ENCODE measurements around the gene MTA3.
A peak's percentile ranks its signal among the peaks of the same experiment; 100 is the strongest.
"Not testable (repeated sequence)": the region's sequence is repeated elsewhere in the genome, so short reads cannot be mapped to it uniquely, and the experiment has no call there.

MTA3 gene

DNA sequence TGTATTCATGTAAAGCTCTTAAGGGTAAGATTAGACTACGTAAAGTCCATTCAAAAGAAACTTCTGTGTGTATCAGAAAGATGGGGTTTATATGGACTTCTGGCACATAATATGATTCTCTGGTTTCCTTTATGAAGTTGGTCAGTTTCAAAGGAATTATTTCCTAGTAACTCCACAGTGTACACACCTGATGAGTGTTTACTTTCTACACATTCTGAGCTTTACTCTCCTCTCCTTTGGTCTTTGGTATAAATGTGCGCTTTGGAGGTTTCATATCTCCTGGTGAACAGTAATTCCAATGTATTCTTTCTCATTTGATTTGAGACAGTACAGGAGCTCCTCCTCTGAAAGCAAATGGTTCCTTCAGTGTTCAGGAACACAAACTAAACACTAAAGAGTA lies 107.4 kb downstream of the MTA3 start:
- DNase-seq, result no peak

DNA sequence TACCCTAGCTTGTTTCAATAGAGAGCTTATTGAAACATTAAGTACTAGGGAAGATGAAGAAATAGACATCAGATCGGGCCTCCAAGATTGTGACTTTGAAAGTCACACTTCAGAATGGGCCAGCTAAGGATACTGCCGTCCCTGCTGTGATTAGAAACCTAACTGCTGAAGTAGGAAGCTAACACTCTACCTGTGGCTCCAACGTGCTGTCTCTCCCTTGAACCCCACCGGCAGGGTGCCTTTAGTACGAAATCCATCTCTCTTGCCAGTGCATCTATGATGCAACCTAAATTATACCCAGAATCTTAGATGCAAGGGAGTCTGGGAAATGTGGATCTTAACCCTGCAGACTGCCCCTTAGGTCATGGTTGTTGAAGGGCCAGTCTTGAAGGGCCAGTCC lies 116.9 kb downstream of the MTA3 start:
- no peak for DNase-seq

DNA sequence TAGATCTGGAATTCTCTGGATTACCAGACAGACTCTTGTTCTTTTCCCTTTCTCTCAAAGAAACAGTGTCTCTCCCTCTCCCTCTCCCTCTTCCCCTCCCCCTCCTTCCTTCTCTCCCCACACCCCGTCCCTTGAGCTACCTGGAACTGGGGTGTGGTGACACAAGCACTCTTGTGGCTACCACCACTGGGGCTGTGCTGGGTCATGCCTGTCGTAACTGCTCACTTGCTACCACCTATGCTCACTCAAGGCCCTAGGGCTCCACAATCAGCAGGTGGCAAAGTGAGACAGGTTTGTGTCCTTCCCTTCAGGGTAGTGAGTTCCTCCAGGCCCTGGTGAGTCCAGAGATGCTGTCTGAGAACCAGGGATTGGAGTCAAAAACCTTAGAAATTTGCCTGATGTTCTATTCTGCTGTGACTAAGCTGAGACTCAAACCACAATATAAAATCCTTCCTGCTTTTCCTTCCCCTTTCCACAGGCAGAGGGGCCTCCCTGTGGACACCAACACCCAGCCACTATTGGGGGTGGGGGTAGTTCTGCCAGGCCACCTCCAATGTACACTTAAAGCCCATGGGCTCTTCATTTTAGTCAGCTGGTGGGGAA lies 124.7 kb downstream of the MTA3 start:
- peak; percentile 49 for DNase-seq

DNA sequence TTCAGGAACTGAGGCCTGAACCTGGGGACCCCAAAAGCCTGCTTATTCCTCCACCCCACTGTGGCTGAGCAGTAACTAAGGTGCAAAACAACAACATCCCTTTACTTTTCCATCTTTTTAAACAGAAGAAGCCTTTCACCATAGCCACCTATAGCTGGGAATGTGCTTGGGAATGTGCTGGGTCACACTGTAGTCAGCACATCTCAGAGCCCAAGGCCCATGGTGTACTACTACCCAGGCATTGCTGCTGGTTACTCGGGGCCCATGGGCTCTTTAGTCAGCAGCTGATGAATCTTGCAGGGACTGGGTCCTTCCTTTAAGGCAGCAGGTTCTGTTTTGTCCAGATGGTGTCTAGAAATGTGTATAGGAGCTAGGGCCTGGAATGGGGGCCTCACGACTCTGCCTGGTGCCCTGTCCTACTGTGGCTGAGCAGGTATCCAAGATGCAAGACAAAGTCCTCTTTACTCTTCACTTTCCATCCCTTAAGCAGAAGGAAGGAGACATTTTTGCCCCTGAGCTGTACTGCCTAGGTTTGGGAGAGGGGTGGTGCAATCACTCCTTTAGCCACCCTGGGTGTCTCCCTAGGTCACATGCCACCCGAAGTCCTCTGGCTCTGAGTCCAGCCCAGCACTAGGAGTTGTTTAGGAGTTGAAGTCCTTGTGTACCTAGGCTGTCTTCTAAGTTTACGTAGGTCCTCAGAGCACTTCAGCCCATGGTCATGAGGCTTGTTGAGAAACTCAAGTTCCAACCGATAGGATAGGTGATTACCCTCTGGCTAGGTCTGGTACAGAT lies 125.5 kb downstream of the MTA3 start:
- no peak for DNase-seq

DNA sequence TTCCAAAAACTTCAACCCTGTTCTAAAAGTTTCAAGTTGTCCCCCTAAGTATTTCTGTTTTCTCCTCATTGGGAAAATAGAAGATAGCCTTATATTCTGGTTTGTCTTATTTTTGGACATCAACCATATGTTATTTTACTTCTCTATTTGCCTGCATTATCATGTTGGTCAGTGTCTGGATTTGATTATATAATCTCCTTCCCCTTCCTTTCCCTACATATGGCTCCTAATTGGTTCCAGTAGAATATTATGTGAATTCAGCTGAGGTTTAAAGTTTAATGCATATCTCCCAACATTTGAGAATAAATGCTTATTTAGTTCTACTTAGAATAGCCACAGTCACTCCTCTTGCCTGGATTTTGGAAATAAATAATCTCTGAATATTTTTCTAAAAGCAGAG lies 128.6 kb downstream of the MTA3 start:
- DNase-seq, result no peak

DNA sequence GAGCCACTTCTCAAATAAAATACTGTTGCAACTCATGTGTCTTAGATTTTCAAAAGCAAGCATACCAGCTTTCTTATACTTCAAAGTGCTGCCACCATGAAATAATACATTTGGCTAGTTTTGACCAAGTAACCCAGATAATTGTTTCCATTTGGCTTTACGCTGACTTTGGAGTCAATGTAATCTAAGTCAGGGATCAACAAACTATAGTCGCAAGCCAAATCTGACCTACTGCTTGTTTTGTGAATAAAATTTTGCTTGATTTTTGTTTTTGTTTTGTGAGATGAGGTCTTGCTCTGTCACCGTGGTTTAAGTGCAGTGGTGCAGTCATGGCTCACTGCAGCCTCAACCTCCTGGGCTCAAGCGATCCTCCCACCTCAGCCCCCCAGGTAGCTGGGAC lies 130.5 kb downstream of the MTA3 start:
- DNase-seq, result no peak

DNA sequence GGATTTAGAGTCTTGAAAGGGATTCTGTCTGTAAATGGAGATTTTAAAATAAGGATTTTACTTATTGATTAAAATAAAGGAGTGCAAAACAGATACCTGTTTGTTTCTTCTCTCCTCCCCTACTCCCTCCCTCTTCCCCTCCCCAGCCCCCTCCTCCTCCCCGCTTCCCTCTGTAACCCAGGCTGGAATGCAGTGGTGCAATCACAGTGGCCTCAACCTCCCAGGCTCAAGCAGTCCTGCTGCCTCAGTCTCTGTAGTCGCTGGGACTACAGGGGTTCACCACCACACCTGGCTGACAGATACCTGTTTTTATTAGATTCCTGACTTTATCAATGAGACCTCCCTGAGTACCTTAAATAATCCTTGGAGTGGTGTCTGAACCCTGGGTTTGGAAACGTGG lies 138.4 kb downstream of the MTA3 start:
- DNase-seq, result no peak

DNA sequence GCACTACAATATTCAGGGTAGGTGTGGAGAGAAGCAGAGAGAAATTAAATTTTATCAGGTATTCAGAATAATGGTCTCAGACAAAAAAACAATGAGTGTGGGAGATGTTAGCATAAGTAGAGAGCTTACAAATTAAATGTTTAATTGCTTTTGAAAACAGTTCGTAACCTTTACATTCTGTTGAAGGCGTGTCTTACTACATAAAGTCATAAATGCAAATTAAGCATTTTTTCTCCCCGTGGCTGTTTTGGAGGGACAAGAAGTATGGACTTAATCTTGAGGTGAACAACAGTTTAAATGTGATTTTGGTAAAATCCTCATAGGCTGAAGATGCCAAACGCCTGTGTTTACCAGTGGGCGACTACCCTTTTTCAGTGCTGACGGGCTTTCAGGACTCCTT lies 139.7 kb downstream of the MTA3 start:
- DNase-seq, result no peak

DNA sequence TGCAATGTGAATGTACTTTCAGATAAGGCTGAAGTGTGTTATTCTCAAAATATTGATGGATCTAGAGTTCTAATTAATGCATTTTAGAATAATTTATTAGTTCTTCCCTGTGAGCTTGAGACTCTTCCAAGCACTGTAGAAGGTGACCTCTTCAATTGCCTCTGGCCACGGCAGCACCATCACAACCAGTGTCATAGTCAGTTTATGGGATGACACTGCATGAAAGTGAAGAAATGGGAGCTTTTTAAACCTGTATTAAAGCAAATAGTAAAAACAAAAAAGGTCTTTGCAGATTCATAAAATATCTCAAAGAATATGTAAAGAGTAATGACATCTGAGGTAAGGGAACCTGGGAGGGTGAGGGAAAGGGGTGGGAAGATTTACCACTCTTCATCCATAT lies 143.5 kb downstream of the MTA3 start:
- no peak for DNase-seq

DNA sequence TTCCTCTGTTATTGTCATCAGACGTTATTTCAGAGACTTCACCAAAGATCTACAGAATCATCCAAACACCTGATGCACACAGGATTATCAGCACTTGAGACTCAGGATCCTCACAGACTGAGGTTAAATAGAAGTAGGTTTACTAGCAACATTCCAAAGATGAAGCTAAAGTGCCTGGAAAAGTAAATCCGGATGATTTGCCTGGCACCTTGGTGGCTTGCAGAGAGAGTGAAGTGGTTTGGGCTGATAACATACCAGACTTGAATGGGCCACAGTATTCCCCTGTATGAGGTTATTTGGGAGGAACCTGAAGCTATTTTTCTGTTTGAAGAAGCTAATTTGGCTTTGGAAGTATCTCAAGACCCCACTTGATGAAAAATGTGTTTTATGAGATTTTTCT lies 144.5 kb downstream of the MTA3 start:
- no peak for DNase-seq

DNA sequence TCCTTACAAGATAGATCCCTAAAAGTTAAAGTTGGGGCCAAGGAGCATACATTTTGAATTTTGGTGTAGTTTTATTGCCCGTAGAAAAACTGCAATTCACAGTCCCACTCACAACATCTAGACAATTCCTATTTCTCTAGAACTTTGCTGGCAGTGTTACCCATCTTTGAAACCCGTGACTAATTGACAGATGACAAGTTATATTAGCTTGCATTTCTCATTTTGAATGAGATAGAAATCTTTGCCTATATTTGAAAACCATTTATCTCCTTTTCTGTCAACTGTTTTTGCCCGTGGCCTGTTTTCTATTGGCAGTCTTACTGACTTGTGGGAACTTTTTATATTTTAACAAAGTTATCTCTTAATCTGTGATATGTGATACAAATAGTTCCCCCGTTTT lies 145.5 kb downstream of the MTA3 start:
- no peak for DNase-seq

DNA sequence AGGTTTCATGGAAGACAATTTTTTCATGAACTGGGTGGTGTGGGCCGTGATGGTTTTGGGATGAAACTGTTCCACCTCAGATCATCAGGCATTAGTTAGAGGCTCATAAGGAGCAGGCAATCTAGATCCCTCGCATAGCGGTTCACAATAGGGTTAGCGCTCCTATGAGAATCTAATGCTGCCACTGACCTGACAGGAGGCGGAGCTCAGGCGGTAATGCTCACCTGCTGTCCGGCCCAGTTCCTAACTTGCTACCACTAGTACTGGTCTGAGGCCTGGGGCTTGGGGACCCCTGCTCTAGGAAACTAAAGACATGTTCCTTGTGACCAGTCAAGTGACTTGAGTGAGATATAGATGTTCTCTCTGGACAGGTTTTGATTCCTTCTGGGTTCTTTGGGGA lies 146.3 kb downstream of the MTA3 start:
- no peak for DNase-seq

DNA sequence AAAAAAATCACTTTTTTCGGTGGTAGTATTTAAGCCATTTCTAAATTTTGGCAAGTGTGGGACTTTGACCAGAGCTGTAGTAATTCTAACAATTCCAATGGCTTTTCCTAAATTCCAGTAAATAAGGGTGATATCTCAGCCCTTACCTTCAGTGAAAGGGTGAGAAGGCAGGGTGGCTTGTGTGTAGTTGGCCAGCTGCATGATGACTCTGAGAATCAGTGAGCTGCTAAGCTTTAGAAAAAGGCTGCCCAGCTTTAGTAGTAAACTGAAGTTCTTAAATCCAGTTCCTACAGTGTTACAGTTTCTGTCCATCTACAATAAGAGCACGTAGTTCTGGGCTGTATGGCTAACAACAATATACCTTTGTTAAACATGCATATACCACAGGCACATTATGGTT lies 153.5 kb downstream of the MTA3 start:
- no peak for DNase-seq

DNA sequence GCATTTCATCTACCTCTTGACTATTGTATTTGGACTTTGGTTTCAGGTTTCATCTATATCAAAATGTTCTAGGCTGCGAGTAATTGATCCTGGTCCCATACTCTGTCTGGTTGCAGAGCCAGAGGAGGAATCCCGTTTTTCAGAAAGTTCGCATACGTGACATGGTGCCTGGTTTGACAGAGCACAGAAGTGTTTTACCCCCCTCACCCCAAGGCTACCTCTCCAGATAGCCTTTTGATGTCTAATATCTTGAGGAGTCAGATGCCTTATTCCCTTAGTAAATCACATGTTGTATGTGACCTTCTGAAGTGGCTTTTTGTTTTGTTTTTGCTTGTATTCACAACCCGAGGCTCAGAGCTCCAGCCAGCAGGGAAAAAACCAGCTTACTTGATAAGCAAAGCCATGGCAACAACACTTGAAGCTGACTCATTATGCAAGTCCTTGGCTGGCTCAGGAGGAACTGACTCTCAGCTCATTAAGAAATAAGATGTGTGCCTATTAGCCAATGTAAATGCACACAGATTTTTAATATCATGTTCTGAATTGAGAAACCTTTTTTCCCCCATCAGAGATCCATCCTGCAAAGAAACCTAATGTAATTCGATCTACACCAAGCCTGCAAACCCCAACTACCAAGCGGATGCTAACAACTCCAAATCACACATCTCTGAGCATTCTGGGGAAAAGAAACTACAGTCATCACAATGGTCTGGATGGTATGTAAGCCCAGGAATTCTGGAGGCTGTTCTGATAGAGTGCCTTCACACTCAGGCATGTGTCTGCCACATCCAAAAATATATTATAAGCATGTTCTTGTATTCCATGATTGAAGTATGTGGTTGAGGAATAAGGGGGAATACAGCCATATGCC lies 154.1 kb downstream of the MTA3 start:
- DNase-seq, result peak; percentile 79

DNA sequence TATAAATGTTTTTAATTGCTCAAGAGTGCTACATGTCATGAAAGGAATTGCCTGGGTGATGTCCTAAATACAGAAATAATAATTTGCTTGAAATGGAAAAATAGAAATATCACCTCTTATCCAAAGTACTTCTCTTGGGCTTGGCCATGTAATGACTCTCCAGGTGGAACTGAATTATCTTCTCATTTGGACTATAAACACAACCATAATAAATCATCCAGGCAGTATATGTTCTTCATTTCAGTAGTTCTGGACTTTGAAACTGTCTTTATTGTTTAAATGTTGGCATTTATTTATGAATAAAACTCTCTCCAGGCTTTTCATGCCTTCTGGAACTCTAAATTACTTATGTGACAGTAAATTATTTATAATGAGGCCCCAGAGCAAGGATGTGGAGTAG lies 155.0 kb downstream of the MTA3 start:
- no peak for DNase-seq

DNA sequence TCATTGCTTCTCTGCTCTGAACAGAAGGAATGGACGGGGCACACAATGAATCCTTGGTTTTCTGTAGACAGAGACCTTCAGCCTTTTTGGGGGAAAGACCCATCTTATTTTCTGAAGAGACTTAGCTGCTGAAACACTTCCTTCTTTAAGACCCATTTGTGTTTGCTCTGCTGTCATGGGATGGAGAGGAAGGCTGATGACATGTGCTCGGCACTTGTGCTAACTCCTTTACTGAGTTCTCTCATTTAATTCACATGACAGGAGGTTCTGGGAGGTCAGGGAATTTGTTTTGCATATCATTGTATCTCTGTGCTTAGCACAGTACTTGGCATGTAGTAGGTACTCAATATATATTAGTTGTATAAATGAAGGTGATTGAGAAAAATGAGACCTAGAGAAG lies 156.5 kb downstream of the MTA3 start:
- no peak for DNase-seq

DNA sequence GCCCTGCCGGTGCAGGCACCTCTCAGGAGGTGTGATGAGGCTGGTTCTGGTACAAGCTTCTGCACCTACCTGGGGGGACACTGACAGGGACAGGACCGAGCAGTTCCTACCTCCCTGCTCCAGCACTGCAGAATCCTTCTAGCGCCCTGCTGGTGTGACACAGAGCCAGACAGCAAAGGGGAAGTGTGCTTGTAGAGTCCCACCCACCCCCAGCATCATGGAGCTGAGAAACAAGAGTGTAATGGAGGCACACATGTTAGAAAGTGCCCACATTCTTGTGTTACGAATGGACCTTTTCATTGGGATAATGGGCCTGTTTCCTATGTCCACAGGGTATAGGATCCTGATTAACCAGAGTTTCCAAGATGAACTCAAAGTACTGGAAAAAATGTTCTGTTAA lies 157.2 kb downstream of the MTA3 start:
- peak; percentile 30 for DNase-seq

DNA sequence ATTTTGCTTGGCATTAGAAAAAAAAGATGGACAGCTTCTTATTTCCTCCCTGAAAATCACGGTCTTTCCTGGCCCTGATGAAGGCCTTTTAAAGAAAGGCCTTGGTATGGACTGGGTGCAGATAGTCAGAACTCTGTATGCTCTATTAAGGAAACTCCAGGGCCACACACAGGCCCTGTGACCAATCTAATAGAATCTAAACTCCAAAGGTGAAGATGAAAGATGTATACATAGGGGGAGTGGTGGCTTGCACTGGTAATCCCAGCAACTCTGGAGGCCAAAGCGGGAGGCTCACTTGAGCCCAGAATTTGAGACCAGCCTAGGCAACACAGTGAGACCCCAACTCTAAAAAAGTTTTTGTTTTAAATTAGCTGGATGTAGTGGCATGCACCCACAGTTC lies 158.2 kb downstream of the MTA3 start:
- DNase-seq, result no peak

DNA sequence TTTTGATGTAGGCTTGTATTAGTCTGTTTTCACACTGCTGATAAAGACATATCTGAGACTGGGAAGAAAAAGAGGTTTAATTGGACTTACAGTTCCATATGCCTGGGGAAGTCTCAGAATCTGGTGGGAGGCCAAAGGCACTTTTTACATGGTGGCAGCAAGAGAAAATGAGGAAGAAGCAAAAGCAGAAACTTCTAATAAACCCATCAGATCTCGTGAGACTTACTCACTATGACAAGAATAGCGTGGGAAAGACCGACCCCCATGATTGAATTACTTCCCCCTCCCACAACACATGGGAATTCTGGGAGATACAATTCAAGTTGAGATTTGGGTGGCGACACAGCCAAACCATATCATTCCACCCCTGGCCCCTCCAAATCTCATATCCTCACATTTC lies 162.9 kb downstream of the MTA3 start:
- DNase-seq, result not testable (repeated sequence)

DNA sequence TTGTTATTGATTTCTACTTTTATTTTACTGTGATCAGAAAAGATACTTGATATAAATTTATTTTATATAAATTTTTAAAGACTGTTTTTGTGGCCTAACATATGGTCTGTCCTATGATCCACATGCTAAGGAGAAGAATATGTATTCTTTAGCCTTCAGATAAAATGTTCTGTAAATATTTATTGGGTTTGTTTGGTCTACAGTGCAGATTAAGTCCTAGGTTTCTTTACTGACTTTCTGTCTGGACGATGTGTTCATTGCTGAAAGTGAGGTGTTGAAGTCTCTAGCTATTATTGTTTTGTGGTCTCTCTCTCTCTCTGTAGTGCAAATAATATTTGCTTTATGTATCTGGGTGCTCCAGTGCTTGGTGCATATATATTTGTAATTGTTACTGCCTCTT lies 165.4 kb downstream of the MTA3 start:
- DNase-seq, result no peak

DNA sequence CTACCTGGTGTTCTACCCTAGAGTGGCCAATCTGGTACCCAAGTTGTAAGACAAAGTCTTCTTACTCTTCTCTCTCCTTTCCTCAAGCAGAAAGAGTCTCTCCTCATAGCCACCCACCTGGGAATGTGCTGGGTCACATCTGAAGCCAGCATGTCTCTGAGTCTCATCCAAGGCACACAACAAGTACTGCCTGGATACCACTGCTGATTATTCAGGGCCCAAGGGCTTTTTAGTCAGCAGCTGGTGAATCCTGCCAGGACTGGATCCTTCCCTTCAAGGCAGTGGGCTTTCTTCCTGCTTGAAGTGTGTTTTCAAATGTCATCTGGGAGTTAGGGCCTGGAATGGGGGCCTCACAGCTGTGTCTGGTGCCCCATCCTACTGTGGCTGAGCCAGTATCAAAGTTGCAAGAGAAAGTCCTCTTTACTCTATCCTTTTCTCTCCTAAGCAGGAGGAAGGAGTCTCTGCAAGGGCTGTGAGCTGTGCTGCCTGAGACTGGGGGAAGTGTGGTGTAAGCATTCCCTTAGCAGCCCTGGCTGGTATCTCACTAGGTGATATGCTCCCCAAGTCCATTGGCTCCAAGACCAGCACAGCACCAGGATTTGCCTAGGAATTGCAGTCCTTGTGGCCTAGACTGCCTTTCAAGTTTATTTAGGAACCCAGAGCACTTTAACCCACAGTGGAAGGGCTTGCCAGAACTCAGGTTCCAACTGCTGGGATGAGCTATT lies 168.3 kb downstream of the MTA3 start:
- no peak for DNase-seq

DNA sequence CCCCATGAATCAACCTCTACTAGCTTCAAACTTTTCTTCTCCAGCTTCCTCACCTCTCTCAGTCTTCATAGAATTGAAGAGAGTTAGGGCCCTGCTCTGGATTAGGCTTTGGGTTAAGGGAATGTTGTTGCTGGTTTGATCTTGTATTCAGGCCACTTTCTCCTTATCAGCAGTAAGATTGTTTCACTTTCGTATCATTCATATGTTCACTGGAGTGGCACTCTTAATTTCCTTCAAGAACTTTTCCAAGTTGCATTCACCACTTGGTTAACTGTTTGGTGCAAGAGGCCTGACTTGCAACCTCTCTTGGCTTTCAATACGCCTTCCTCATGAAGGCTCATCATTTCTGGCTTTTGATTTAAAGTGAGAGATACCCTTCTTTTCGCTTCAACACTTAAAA lies 172.7 kb downstream of the MTA3 start:
- DNase-seq, result no peak

Data from hematopoietic multipotent progenitor cell treated with erythropoietin and hydrocortisone succinate and interleukin-3 and kit ligand, for 6 days (in vitro differentiated cells).